Endothelial cell (in vitro differentiated cells): ENCODE results near the gene LRRC27. TPM values are rescaled to one million over a fixed set of nuclear protein-coding genes. Genes with fewer than 3 reads are reported as not detected.

Source experiments
- DNase-seq: peaks from one replicate; pipeline ENCODE4 v3.0.0; 2021; ENCODE audit warnings: low spot score
- H3K27ac Mint-ChIP-seq: one replicate; pipeline ENCODE4 v1.8.0; 2021; ENCODE audit warnings: mixed read lengths, inconsistent platforms; ENCODE audit not compliant: unreplicated experiment
- H3K27me3 Mint-ChIP-seq: one replicate; pipeline ENCODE4 v1.8.0; 2021; ENCODE audit warnings: mild to moderate bottlenecking, moderate library complexity, mixed read lengths, inconsistent platforms; ENCODE audit not compliant: unreplicated experiment
- H3K36me3 Mint-ChIP-seq: one replicate; pipeline ENCODE4 v1.8.0; 2021; ENCODE audit warnings: mild to moderate bottlenecking, low read depth, mixed read lengths, inconsistent platforms; ENCODE audit not compliant: unreplicated experiment
- H3K4me1 Mint-ChIP-seq: one replicate; pipeline ENCODE4 v1.8.0; 2021; ENCODE audit warnings: mild to moderate bottlenecking, mixed read lengths, inconsistent platforms; ENCODE audit not compliant: unreplicated experiment
- H3K4me3 Mint-ChIP-seq: one replicate; pipeline ENCODE4 v1.8.0; 2021; ENCODE audit warnings: mild to moderate bottlenecking, mixed read lengths, inconsistent platforms; ENCODE audit not compliant: unreplicated experiment
- H3K9me3 Mint-ChIP-seq: one replicate; pipeline ENCODE4 v1.8.0; 2021; ENCODE audit warnings: mixed read lengths, inconsistent platforms; ENCODE audit not compliant: unreplicated experiment
- total RNA-seq: library from RNA; stranded (reverse); fragmentation: NEBNext Ultra II Directional; extraction: Animal tissue kit (Norgen Biotek cat#: 25700); gene quantifications from one replicate; pipeline ENCODE4 v1.2.1, GENCODE V29; 2021; ENCODE audit not compliant: unreplicated experiment
- TF ChIP-seq, protein P1 (sequence below): fragments of 200-600 bp; sonication (generic); IDR thresholded peaks from one replicate; pipeline ENCODE4 v1.5.0; 2021; ENCODE audit warnings: antibody characterized with exemption; ENCODE audit not compliant: unreplicated experiment

Gene LRRC27
- total RNA-seq, 1 donor from 2014 or later, result 11.1 TPM

DNA sequence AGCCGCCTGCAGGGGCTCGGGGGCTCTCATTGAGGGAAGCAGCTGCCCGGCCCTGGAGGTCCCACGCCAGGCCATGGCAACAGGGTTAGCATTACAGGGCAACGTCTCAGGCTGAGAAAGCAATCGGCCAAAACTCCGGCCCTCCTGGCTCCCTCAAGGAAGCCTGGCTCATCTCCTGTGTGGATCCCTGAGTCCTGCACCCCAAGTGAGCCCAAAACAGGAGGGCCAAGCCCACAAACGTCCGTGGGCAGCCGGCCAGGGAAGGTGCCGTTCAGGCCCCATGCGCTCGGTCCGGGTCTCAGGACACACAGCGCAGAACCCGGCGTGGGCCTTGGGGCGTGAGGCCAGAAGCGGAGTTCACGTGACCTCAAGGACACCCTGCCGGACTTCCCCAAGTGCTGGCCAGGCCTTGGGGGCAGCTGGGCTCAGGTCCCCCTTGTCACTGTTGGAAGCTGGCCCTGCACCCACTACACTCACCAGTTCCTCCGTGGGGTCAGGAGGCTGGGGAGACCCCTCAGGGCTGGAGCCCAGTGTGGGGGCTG lies 57.0 kb downstream of the LRRC27 start:
- peaks cover 22% of the 10 kb centered on the region for H3K4me1 Mint-ChIP-seq
- peaks cover 19% of the 10 kb centered on the region for H3K27me3 Mint-ChIP-seq
- no peak for DNase-seq
- H3K9me3 Mint-ChIP-seq, result no peaks in the 10 kb centered on the region
- H3K27ac Mint-ChIP-seq, result no peak overlapping the region
- peaks cover 8% of the 10 kb centered on the region for H3K36me3 Mint-ChIP-seq
- TF ChIP-seq, protein P1, sequence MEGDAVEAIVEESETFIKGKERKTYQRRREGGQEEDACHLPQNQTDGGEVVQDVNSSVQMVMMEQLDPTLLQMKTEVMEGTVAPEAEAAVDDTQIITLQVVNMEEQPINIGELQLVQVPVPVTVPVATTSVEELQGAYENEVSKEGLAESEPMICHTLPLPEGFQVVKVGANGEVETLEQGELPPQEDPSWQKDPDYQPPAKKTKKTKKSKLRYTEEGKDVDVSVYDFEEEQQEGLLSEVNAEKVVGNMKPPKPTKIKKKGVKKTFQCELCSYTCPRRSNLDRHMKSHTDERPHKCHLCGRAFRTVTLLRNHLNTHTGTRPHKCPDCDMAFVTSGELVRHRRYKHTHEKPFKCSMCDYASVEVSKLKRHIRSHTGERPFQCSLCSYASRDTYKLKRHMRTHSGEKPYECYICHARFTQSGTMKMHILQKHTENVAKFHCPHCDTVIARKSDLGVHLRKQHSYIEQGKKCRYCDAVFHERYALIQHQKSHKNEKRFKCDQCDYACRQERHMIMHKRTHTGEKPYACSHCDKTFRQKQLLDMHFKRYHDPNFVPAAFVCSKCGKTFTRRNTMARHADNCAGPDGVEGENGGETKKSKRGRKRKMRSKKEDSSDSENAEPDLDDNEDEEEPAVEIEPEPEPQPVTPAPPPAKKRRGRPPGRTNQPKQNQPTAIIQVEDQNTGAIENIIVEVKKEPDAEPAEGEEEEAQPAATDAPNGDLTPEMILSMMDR, result no peak
- H3K4me3 Mint-ChIP-seq, result no peak overlapping the region

DNA sequence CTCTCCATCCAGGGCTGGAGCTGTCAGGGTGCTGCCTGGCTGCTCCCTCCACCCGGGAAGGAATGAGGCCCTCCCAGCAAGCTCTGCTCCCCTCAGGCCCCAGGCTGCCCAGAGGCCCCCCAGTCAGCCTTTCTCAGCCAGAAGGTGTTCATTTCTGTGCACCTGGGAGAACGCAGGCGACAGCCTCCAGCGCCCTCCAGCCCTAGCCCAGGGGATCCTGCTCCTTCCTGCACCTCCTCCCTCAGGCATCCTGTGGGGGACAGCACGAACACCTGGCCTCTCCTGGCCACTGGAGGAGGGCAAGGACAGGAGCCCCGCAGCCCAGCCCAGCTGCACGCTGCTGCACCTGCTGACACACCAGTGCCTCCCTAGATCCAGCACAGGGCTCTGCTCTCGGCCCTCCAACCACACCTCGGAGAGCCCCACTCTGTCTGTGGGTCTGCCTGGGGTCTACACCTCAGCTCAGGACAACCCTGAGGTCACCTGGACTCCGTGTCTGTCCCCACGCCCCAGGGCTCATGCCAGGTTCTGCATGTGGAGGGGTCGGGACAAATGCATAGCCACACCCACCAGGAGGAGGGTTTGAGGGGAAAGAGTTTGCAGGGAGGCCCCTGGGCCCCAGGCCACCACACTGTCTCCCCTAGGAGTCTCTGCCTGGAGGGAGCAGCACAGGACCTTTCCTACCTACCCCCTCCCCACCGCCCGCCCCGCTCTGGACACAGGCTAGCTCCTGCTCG lies 57.6 kb downstream of the LRRC27 start:
- no peak for DNase-seq
- Mint-ChIP-seq H3K27me3 (peaks cover 19% of the 10 kb centered on the region), H3K27ac (no peak overlapping the region), H3K9me3 (no peaks in the 10 kb centered on the region), H3K4me3 (no peak overlapping the region), H3K4me1 (peaks cover 16% of the 10 kb centered on the region), H3K36me3 (peaks cover 8% of the 10 kb centered on the region)
- TF ChIP-seq, protein P1, result no peak

DNA sequence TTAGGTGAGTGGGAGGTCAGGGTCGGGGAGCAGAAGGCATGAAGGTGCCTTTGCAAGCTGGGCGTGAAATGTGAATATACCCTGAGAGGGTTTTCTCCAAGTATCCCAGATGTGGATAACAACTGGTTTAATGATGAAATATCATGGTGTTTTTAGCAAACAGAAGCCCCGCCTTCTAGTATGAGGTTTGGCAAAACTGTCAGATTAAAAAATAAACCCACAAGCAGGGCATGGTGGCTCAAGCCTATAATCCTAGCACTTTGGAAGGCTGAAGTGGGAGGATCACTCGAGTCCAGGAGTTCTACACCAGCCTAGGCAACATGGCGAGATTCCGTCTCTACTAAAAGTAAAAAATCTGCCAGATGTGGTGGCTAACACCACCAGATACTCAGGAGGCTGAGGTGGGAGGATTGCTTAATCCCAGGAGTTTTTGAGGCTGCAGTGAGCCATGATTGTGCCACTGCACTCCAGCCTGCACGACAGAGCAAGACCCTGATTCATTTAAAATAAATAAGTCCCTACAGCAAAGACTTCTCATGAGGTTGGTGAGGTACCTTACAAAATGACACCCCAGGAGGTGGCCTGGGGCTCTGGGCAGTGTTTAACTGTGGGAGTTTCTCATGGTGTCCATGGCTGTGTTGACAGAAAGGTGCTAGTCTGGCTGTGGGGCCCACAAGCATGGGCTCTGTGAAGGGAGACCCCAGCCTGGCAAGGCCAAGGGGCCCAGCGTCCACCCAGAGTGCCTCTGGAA lies 58.4 kb downstream of the LRRC27 start:
- Mint-ChIP-seq H3K4me3 (no peak overlapping the region), H3K27ac (no peak overlapping the region), H3K27me3 (peaks cover 18% of the 10 kb centered on the region), H3K9me3 (no peaks in the 10 kb centered on the region), H3K4me1 (peaks cover 12% of the 10 kb centered on the region), H3K36me3 (peaks cover 8% of the 10 kb centered on the region)
- TF ChIP-seq, protein P1, result no peak
- no peak for DNase-seq

DNA sequence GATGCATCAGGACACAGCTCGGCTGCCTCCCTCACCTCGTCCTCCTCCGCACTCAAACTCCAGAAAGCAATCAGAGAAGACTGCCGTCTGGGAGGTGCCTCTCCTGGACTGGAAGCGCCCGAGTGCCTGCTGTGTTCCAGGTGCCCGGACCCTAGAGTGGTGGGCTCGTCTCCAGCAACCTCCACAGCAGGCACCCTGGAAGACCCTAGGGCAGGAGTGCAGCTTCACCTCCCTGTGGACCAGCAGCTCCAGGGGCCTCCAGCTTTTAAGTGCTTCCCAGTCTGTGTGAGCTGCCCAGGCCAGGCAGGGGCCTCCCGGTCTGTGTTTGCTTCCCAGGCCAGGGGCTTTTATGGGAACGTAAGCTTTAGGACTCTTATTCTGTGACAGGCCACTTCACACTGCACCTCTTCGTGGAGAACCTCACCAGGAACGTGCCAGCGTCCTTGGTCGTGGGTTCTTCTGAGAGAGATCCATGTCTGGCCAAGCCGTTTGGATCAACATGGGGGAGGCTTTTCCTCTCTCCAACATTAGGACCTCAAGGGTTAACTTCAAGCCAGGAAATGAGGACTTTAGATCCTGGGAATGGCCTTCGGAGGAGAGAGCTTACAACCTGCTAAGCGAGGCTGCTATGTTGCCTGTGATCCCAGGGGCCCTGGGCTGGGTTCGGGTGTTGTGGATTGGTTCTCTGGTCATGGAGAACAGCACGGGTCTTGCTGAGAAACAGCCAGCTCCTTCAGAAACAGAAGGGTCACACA lies 59.1 kb downstream of the LRRC27 start:
- no peak overlapping the region for H3K4me3 Mint-ChIP-seq

More for the DNA sequence above, 59.1 kb downstream of the LRRC27 start:
- peaks cover 5% of the 10 kb centered on the region for H3K4me1 Mint-ChIP-seq
- no peaks in the 10 kb centered on the region for H3K9me3 Mint-ChIP-seq
- H3K27me3 Mint-ChIP-seq, result peaks cover 16% of the 10 kb centered on the region
- no peak overlapping the region for H3K27ac Mint-ChIP-seq
- no peak for DNase-seq
- TF ChIP-seq, protein P1, result no peak
- H3K36me3 Mint-ChIP-seq, result peaks cover 8% of the 10 kb centered on the region
